GM08714 (cell line): ENCODE measurements around the gene DCLK1.

Source experiments
- H3K4me3 ChIP-seq: fragments of 200-500 bp; sonication (Bioruptor generic); 2 replicates; pipeline ENCODE4 v1.5.1; 2014; ENCODE audit warnings: mild to moderate bottlenecking, low read length, inconsistent platforms
- ZNF274 ChIP-seq: IDR thresholded peaks from 2 replicates; pipeline ENCODE4 v1.6.1; 2012; ENCODE audit warnings: mild to moderate bottlenecking, low read depth, low read length

The DCLK1 gene

GRCh38 chr13:35889560-35889959 lies 241.6 kb downstream of the DCLK1 start:
- TF ChIP-seq ZNF274, result no peak
- H3K4me3 ChIP-seq, result no peak overlapping the region

- no peak for TF ChIP-seq ZNF274
- H3K4me3 ChIP-seq, result no peak overlapping the region
Observed at GRCh38 chr13:35888981-35889380, 242.2 kb downstream of the DCLK1 start.

GRCh38 chr13:35888457-35888883 lies 242.7 kb downstream of the DCLK1 start:
- no peak for TF ChIP-seq ZNF274
- no peak overlapping the region for H3K4me3 ChIP-seq

- TF ChIP-seq ZNF274, result no peak
- H3K4me3 ChIP-seq, result no peak overlapping the region
Observed at GRCh38 chr13:35887115-35887666, 244.0 kb downstream of the DCLK1 start.

- no peak for TF ChIP-seq ZNF274
- no peak overlapping the region for H3K4me3 ChIP-seq
Observed at GRCh38 chr13:35886332-35887114, 244.7 kb downstream of the DCLK1 start.

- H3K4me3 ChIP-seq, result no peak overlapping the region
- TF ChIP-seq ZNF274, result no peak
Observed at GRCh38 chr13:35884211-35884760, 246.9 kb downstream of the DCLK1 start.

GRCh38 chr13:35882722-35883497 lies 248.3 kb downstream of the DCLK1 start:
- no peak overlapping the region for H3K4me3 ChIP-seq
- TF ChIP-seq ZNF274, result no peak

- no peak overlapping the region for H3K4me3 ChIP-seq
- TF ChIP-seq ZNF274, result no peak
Observed at GRCh38 chr13:35881360-35881759, 249.8 kb downstream of the DCLK1 start.

GRCh38 chr13:35879111-35879510 lies 252.1 kb downstream of the DCLK1 start:
- no peak for TF ChIP-seq ZNF274
- no peak overlapping the region for H3K4me3 ChIP-seq

GRCh38 chr13:35876601-35877000 lies 254.6 kb downstream of the DCLK1 start:
- H3K4me3 ChIP-seq, result no peak overlapping the region
- no peak for TF ChIP-seq ZNF274

- H3K4me3 ChIP-seq, result no peak overlapping the region
- TF ChIP-seq ZNF274, result no peak
Observed at GRCh38 chr13:35874704-35875103, 256.5 kb downstream of the DCLK1 start.

- TF ChIP-seq ZNF274, result no peak
- H3K4me3 ChIP-seq, result no peak overlapping the region
Observed at GRCh38 chr13:35872369-35872768, 258.8 kb downstream of the DCLK1 start.

- no peak for TF ChIP-seq ZNF274
- no peak overlapping the region for H3K4me3 ChIP-seq
Observed at GRCh38 chr13:35871561-35871960, 259.6 kb downstream of the DCLK1 start.

- no peak overlapping the region for H3K4me3 ChIP-seq
- TF ChIP-seq ZNF274, result no peak
Observed at GRCh38 chr13:35866801-35867200, 264.4 kb downstream of the DCLK1 start.

GRCh38 chr13:35865341-35866240 lies 265.6 kb downstream of the DCLK1 start:
- H3K4me3 ChIP-seq, result no peak overlapping the region
- TF ChIP-seq ZNF274, result no peak
